ENCODE data around the gene TP53INP2. TPM values are rescaled to one million over a fixed set of nuclear protein-coding genes. Genes with fewer than 3 reads are reported as not detected.
"Not testable (repeated sequence)": the region's sequence is repeated elsewhere in the genome, so short reads cannot be mapped to it uniquely, and the experiment has no call there.

The TP53INP2 gene, protein sequence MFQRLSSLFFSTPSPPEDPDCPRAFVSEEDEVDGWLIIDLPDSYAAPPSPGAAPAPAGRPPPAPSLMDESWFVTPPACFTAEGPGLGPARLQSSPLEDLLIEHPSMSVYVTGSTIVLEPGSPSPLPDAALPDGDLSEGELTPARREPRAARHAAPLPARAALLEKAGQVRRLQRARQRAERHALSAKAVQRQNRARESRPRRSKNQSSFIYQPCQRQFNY
- total RNA-seq = 132 TPM
- long read RNA-seq, full-length matches to known transcripts = 5 of 132 reads
- long read RNA-seq, partial matches to known transcripts = 122 of 132 reads
- long read RNA-seq, other reads (novel, unspliced or antisense) = 5 of 132 reads

- no peaks in the 10 kb centered on the region for H3K9me3 ChIP-seq (replicated peaks)
- H3K36me3 ChIP-seq = no peaks in the 10 kb centered on the region
- peak within 1 kb of the TSS; percentile 99 for H3K27ac ChIP-seq (replicated peaks)
- DNase-seq = peak; percentile 97
- H3K27me3 ChIP-seq (ENCODE audit: low read depth) = no peaks in the 10 kb centered on the region
- TF ChIP-seq, protein P1, sequence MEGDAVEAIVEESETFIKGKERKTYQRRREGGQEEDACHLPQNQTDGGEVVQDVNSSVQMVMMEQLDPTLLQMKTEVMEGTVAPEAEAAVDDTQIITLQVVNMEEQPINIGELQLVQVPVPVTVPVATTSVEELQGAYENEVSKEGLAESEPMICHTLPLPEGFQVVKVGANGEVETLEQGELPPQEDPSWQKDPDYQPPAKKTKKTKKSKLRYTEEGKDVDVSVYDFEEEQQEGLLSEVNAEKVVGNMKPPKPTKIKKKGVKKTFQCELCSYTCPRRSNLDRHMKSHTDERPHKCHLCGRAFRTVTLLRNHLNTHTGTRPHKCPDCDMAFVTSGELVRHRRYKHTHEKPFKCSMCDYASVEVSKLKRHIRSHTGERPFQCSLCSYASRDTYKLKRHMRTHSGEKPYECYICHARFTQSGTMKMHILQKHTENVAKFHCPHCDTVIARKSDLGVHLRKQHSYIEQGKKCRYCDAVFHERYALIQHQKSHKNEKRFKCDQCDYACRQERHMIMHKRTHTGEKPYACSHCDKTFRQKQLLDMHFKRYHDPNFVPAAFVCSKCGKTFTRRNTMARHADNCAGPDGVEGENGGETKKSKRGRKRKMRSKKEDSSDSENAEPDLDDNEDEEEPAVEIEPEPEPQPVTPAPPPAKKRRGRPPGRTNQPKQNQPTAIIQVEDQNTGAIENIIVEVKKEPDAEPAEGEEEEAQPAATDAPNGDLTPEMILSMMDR (IDR thresholded peaks at IDR 0.05; ENCODE audit: borderline replicate concordance) = no peak
- intact Hi-C loops (cut with micrococcal nuclease) = no loop called here
- peak within 1 kb of the TSS; percentile 79 for H3K4me3 ChIP-seq
- H3K4me1 ChIP-seq = peaks cover 56% of the 10 kb centered on the region
Measured at GRCh38 chr20:34704177-34705007, at the start of gene TP53INP2. Gene TP53INP2 (plus strand): TSS chr20:34704344. CDS start chr20:34708740, 4,396 bp downstream.

- H3K27ac ChIP-seq (replicated peaks); H3K4me3 ChIP-seq; H3K9me3 ChIP-seq (replicated peaks); H3K36me3 ChIP-seq; H3K4me1 ChIP-seq; H3K27me3 ChIP-seq (ENCODE audit: low read depth); intact Hi-C loops (cut with micrococcal nuclease); DNase-seq: not testable (repeated sequence)
Measured at GRCh38 chr20:34658654-34659053, 45.5 kb upstream of the TP53INP2 start.

DNA sequence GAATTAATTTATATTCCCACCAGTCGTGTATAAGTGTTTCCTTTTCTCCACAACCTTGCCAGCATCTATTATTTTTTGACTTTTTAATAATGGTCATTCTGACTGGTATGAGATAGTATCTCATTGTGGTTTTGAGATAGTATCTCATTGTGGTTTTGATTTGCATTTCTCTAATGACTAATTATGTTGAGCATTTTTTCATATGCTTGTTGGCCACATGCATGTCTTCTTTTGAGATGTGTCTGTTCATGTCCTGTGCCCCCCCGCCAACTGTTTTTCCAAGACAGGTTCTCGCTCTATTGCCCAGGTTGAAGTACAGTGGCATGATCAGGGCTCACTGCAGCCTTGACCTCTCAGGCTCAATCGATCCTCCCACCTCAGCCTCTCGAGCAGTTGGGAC is 42.3 kb upstream of the TP53INP2 start:
- H3K27ac ChIP-seq (replicated peaks); H3K36me3 ChIP-seq; intact Hi-C loops (cut with micrococcal nuclease); H3K9me3 ChIP-seq (replicated peaks); H3K4me3 ChIP-seq; H3K27me3 ChIP-seq (ENCODE audit: low read depth); H3K4me1 ChIP-seq; DNase-seq: not testable (repeated sequence)

DNA sequence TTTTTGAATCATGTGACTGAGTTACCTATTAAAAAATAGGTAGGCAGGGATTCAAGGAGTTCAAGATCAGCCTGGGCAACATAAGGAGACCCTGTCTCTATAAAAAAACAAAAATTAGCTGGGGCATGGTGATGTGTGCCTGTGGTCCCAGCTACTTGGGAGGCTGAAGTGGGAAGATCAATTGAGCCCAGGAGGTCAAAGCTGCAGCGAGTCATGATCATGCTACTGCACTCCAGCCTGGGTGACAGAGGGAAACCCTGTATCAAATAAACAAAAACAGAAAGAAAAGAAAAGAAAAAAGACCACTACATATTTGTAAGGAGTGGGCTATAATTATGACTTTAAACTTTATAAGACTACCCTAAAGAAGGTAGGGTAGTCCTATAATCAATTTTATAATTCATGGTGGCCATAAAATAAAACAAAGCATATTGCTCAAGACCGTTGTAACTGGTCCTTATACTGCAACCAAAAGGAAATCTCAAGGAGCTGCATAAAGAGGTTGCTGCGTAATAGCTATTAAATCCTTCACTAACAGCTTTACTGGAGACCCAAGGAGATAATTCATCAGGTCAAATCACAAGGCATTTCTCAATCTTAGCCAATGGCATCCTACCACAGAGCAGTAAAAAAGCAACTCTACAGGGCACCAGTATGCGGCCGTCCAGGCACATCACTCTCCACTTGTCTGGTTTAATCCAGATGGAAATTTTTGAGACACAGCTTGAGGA is 40.8 kb upstream of the TP53INP2 start:
- no peak overlapping the region for H3K27ac ChIP-seq (replicated peaks)
- H3K4me3 ChIP-seq = no peak overlapping the region
- H3K36me3 ChIP-seq = no peaks in the 10 kb centered on the region
- no peaks in the 10 kb centered on the region for H3K27me3 ChIP-seq (ENCODE audit: low read depth)
- no peak for DNase-seq
- no peaks in the 10 kb centered on the region for H3K9me3 ChIP-seq (replicated peaks)
- TF ChIP-seq, protein P1 (IDR thresholded peaks at IDR 0.05; ENCODE audit: borderline replicate concordance) = no peak
- intact Hi-C loops (cut with micrococcal nuclease) = no loop called here
- H3K4me1 ChIP-seq = no peaks in the 10 kb centered on the region

DNA sequence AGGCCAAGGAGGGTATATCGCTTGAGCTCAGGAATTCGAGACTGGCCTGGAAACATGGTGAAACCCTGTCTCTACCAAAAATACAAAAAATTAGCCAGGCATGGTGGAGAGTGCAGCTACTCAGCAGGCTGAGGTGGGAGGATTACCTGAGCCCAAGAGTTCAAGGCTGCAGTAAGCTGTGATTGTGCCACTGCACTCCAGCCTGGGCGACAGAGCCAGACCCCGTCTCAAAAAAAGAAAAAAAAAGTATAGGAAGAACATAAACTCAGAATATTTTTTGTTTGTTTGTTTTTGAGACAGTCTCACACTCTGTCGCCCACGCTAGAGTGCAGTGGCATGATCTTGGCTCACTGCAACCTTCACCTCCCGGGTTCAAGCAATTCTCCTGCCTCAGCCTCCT is 39.4 kb upstream of the TP53INP2 start:
- DNase-seq; H3K27ac ChIP-seq (replicated peaks); H3K4me1 ChIP-seq; H3K36me3 ChIP-seq; intact Hi-C loops (cut with micrococcal nuclease); H3K4me3 ChIP-seq; H3K9me3 ChIP-seq (replicated peaks); H3K27me3 ChIP-seq (ENCODE audit: low read depth): not testable (repeated sequence)

GRCh38 chr20:34669094-34669493 is 35.0 kb upstream of the TP53INP2 start:
- intact Hi-C loops (cut with micrococcal nuclease) = no loop called here

More at GRCh38 chr20:34669094-34669493, 35.0 kb upstream of the TP53INP2 start:
- Histone ChIP-seq H3K27ac (replicated peaks) (no peak overlapping the region), H3K9me3 (replicated peaks) (no peaks in the 10 kb centered on the region), H3K4me1 (no peaks in the 10 kb centered on the region), H3K36me3 (no peaks in the 10 kb centered on the region), H3K27me3 (ENCODE audit: low read depth) (no peaks in the 10 kb centered on the region), H3K4me3 (no peak overlapping the region)
- DNase-seq = no peak
- TF ChIP-seq, protein P1 (IDR thresholded peaks at IDR 0.05; ENCODE audit: borderline replicate concordance) = no peak
